VCaP (cell line): ENCODE measurements around the gene C10orf95.

Experiments
- H3K27ac ChIP-seq: fragments of 450-650 bp; 2 replicates; pipeline ENCODE4 v1.5.1; 2017
- CTCF ChIP-seq: fragments of 450-650 bp; conservative IDR thresholded peaks from 2 replicates; pipeline ENCODE4 v1.5.1; 2017; ENCODE audit warnings: mild to moderate bottlenecking, moderate library complexity

Gene C10orf95

GRCh38 chr10:102473445-102474331 lies 22.3 kb upstream of the C10orf95 start:
- no peak for TF ChIP-seq CTCF
- H3K27ac ChIP-seq: no peak overlapping the region

GRCh38 chr10:102470579-102471546 lies 19.5 kb upstream of the C10orf95 start:
- H3K27ac ChIP-seq: no peak overlapping the region
- TF ChIP-seq CTCF: no peak

- TF ChIP-seq CTCF: no peak
- H3K27ac ChIP-seq: no peak overlapping the region
Measured at GRCh38 chr10:102468683-102469082, 17.3 kb upstream of the C10orf95 start.

GRCh38 chr10:102467971-102468438 lies 16.7 kb upstream of the C10orf95 start:
- no peak for TF ChIP-seq CTCF
- H3K27ac ChIP-seq: no peak overlapping the region

GRCh38 chr10:102467318-102467717 lies 16.0 kb upstream of the C10orf95 start:
- no peak overlapping the region for H3K27ac ChIP-seq
- TF ChIP-seq CTCF: no peak

GRCh38 chr10:102465466-102465865 lies 14.1 kb upstream of the C10orf95 start:
- no peak for TF ChIP-seq CTCF
- peak overlapping the region; percentile 23; the same call in 1 of the 2 replicates for H3K27ac ChIP-seq

GRCh38 chr10:102463983-102464382 lies 12.6 kb upstream of the C10orf95 start:
- peak overlapping the region; percentile 93 for H3K27ac ChIP-seq

More at GRCh38 chr10:102463983-102464382, 12.6 kb upstream of the C10orf95 start:
- no peak for TF ChIP-seq CTCF
